T-helper 9 cell (primary cell): ENCODE data around the gene SOX30.
A peak's percentile ranks its signal among the peaks of the same experiment; 100 is the strongest.

Experiments used
- DNase-seq: peaks from one replicate; pipeline ENCODE4 v3.0.0-alpha.2; 2020

The SOX30 gene

DNA sequence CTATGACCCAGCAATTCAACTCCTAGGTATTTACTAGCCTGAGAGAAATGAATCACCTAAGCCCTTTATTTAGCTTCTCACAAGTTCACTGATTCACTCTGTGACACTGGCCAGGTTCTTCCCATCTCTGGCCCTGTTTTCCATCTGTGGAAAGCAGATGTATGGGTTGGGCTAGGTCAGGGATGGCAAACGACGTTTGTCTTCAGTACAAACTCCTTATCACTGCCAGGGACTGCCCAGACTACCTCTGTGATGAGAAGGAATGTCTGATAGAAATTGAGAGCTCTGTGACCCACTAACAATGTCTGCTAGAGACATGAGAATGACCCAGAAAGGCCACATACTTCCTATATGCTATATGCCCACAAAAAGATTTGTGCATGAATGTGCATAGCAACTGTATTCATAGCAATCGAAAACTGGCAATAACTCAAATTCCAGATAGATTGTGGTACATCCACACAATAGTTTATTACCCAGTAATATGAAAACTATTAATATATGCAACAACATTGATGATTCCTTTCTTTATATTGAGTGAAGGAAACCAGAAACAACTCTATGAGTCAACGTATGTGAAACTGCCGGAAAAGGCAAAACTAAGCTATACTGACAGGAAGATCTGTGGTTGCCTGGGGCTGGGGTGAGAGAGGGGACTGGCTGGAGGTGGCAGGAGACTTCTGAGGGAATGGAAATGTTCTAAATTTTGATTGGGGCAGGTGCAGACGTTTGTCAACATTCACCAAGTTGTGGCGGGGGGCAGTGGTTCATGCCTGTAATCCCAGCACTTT lies 44.7 kb downstream of the SOX30 start:
- DNase-seq: peak; percentile 61

DNA sequence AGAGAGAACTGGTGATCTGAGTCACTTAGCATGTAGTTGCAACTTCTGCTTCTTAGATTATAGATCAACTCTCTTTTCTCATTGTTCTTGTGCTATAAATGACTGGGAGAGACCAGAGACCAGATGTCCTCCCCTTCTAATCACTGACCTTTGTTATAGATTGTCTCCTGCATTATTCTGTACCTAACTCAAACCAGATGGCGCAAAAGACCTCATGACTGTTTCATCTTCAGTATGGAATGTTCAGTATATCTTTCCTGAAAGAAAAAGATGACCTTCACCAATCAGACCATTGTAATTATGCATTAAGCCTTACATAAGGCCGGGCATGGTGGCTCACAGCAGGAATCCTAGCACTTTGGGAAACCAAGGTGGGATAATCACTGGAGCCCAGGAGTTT lies 46.2 kb downstream of the SOX30 start:
- DNase-seq: no peak

DNA sequence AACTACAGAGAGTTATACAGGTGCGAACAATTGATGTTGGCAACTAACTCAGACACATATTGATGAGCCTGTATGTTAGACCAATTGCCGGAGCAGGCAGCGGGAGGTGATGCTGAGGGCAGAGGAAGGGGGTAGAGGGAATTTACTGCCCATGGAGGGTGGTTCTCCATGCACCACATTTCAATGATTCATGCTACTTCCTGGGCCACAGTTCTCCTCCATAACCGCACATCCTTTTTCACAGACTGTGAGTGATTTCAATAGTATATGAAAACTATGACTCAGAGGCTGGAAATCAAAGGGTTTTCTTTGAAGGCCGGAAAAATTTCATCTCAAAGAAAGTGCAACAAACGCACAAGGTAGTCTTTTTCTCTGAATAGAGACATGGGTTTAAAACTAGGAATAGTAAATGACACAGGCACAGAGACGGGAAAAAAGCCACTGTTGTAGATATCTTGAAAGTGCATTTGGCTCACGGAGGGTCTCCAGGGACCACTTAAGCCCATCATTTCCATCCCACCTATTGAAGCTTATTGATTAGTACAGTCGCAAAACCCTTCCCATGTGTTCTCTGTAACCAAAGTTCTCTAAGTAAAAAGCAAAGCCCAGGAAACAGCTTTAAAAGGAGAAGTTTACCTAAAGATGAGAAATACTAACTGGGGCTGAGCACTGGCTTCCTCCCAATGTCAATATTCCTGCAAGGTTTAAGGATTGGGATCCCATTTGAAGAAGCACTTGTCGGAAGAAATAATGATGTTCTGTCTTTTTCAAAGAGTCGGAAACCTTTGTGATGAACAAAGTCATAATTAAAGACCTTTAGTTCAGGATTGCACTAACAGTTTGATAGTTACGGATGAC lies 48.7 kb downstream of the SOX30 start:
- DNase-seq: peak; percentile 60

DNA sequence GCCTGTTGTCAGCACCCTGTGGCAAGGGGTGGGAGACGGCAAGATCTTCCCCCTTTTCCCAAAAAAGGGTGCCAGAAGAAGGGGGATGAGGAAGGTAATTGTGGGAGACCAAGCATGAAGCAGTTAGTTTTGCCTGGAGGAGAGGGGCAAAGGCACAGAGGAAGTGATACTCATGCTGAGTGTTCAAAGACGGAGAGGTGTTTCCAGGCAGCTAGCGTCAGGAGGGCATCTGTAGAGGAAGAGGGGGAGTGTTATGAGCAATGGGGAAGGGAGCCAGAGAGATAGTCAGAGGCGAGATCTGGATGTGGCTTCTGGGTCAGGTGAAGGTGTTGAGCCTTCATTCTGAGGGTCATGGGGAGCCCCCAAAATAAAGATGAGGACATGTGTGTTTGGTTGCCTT lies 49.7 kb downstream of the SOX30 start:
- DNase-seq: peak; percentile 21

DNA sequence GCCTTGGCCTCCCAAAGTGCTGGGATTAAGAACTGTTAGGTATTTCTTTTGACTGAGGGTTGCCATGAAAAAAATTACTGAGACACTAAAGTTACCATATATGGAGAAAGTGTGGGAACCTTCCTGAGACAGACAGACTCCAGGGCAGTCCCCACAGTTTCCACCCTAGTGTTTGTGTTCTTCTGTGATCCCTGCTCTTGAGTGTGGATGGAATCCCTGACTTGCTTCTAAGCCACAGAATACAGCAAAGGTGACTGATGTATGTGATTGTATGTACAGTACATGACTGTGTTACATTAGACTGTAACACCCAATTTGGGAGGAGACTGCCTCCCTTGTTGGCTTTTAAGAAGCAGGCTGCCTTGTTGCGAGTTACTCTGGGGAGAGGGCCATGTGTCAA lies 52.0 kb downstream of the SOX30 start:
- DNase-seq: no peak

DNA sequence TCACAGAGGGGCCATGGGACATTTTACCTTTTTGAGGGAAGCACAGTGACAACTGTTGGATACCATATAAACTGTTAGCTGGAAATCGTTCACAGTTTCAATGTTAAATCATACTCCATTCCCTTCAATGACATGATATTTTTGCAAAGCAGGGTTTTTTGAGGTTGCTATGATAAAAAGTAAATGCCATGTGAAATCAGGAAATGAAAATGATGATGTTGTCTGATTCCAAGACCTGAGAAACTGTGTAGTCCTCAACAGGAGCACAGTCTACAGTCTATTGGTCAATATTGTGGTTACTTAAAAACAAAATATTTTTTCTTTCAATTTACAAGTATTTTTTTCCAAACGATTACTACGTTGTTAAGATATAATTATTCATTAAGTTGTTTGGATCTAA lies 52.7 kb downstream of the SOX30 start:
- DNase-seq: no peak

DNA sequence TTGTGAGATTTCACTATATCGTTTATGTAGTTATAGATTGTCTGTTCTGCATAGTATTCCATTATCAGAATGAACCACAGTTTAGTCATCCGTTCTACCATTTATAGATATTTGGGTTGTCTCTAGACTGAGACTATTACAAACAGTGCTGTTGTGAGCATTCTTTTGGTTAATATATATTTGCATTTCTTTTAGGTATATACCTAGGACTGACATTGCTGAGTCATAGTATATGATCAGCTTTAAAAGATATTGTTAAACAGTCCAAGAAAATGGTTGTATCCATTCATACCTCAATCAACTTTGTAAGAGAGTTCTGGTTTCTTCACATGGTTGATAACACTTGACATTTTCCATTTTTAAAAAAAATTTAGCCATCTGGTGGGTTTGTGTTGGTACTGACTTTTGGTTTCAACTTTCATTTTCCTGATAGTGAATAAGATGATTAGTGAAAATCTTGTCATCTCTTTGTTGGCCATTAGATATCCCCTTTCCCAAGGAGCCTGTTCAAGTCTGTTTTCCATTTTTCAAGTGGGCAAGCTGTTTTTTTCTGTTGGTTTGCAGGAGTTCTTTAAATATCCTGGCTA lies 53.8 kb downstream of the SOX30 start:
- DNase-seq: no peak

DNA sequence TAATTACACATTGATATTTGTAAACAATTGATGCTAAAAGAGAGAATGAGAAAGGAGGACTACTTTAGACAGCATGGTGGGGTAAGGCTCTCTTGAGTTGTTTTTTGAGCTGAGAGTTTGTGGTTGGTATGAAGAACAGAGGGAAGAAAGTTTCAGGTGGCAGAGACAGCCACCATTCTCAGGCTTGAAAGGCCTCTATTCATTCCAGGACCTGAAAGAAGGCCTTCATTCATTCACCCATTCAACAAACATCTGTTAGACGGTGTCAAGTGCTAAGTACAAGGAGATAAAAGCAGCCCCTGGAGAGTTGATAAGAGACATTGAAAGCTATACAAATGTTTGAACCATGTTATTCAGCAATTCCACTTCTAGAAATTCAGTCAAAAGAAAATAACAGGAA lies 55.0 kb downstream of the SOX30 start:
- DNase-seq: no peak

DNA sequence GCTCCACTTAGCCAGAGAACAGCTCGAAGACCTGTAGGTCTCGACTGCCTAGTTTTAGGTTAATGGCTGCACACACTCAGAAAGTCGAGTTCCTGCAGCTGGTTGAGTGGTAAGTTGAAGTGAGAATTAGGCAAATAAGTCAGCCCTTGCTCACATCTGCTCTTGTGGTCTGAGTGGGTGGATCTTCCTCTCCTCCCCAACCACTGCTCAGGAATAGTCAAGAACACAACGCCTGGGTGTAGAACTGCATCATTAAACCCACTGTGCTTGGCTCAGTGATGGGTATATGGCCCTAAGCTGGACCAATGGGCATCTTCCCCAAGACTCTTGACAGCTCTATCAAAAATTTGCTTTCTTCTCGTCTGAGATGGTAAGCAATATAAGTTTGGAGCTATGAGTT lies 55.8 kb downstream of the SOX30 start:
- no peak for DNase-seq

DNA sequence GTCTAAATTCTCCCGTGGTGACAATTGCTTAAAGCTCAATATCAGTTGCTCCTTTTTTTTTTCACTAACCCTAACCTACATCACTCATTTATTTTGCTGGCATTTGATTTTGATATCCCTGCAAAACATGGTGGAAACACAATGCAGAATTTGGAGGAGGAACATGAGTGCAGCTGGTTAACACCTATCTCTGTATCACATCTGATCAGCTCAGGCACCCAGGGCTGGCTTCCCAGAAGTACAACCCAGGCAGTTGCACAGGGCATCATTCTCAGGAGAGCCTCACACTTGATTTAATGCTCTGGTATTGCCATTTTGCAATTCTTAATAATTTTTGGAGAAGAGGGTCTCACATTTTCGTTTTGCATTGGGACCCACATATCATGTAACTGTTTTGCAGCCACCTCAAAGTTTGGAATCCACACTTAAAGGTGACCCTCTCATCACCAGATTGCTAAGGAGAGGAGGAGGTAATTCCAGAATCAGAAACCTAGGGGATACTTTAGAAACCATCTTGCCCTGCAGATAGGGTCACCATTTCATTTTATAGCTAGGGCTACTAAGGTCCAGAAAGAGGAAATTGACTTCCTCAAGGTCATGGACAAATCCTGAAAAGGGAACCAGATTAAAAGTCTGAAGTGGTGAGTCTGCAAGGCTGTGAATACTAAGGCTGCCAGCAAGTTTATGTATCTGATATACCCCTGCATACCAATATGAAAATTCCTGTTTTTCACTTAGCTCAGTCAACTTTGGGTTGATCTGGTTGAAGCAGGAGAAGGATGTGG lies 57.4 kb downstream of the SOX30 start:
- no peak for DNase-seq

DNA sequence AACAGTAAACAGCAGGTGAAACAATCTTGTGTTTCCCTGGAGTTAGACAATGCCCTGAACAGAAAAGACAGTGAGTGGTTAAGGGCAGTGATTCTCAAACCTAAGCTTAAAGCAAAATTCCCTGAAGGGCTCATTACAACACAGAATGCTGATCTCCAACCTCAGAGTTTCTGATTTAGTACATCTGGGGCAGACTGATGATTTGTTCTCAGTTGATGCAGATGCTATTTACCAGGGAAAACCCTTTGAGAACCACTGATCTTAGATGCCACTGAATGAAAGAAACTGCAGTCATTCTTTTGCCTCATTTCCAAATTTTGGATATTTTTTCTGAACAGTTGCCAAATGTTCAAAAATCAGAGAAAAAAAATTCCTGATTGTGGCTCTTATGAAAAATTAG lies 58.0 kb downstream of the SOX30 start:
- no peak for DNase-seq

DNA sequence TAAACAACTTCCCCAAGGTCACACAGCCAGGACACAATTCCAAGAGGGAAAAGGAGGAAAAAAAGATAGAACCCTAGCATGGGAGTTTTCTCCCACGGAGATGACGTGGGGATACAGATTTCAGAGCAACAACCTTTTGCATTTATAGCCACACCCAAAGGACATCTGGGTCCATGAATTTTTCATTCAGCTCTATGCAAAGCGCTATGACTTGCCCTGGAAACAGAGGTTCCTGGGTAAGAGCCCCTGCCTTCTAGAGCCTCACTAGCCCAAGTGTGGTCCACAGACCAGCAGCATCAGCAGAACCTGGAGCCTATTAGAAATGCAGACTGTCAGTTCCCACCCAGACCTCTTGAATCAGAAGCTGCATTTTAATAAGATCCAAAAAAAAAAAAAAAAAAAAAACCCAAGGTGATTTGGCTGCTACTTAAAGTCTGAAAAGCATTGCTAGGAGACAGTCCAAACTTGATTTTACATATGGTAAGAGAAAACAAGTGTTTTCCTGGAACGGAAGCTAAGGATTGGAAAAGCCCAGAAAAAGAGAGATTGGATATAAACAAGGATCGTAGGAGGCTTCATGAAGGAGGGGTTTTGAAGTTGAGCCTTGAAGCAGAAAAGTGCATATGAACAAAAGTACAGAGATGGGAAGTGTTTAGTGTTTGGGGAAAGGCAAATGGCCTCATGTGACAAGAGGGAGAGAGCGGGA lies 59.0 kb downstream of the SOX30 start:
- DNase-seq: no peak

DNA sequence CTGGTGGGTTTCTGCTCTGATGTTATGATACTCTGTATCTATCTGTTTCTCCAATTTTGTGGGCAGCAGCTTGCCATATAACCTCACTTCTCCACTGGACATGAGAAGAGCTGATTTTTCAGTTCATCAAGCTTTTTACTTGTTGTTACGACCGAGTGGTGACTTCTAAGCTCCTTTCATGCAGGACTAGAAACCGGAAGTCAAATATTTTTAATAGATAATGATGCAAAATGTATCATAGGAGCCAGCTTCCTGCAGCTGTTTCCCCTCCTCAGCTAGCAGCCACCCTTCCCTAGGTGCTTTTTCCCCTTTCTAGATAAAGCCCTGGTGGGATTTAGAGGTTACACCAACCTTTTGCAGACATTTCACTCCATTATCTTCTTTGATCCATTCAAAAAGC lies 59.6 kb downstream of the SOX30 start:
- no peak for DNase-seq

DNA sequence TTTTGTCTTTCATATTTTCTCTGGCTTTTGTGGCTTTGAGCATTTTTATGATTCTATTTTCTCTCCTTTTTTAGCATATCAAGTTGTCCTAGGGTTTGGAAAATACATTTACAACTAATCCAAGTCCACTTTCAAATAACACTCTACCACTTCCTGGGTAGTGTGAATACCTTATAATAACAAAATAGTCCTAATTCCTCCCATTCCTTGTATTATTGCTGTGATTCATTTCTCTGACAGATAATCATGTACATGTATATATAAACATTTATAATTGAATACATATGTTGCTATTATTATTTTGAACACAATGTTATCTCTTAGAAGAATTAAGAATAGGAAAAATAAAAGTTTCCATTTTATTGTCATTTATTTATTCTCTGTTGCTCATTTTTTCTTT lies 61.8 kb downstream of the SOX30 start:
- no peak for DNase-seq

DNA sequence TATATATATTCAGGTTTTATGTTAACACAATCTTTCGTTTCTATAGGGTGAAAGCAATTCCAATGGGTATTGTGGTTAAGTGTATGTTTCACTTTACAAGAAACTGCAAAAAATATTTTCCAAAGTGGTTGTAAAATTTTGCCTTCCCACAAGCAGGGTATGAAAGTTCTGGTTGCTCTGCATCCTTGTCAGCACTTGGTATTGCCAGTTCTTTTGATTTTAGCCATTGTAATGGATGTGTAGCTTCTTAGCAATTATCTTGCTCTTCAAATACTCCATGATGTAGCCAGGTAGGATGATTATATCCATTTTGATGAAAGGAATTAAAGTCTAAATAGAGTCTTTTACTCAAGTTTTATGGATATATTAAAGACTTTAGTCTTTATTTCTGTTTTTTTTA lies 67.6 kb downstream of the SOX30 start:
- no peak for DNase-seq

DNA sequence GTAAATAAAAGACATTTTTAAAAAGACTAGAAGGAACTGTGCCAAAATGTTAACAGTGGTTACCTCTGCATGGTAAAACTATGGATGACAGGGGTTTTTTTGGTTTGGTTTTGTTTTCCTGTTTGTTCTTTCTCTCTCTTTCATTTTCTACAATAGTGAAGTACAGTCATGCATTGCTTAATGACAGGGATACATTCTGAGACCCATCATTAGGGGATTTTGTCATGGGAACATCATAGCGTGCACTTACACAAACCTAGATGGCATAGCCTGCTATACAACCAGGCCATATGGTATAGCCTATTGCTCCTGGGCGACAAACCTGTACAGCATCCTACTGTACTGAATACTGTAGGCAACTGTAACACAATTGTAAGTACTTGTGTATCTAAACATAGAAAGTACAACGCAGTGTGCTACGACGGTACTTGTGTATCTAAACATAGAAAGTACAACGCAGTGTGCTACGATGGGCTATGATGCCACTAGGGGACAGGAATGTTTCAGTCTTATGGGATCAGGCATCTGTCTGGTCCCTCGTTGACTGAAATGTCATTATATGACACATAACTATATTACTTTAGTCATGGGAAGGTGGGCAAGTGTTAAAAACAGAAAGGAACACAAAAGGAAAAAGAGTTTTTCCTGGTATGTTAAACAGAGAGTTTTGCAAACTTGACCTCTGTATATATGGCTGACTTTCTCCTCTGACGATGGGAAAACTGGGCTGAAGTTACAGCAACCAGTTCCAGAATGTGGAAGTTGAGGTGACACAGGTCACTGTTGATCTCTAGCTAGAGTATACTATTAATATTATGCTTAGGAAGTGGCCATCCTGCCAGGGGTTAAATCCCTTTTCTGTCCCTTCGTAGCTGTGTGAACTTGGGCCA lies 69.3 kb downstream of the SOX30 start:
- no peak for DNase-seq

DNA sequence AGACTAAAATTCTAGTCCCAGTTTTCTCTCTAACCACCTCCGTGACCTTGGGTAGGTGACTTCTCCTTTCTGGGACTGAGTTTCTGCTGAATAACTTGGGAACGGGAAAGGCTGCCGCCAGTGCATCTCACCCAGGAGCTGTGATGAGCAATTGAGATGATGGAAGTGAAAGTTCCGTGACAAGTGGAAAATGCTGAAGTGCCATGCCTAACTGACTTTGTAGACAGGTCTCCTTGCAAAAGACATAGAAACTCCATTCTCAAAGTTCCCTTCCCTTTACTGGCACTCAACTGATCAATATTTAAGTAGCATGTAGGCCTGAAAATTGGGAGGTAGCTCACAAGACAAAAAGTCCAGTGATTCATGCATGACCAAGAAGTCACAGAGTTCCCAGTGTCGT lies 70.3 kb downstream of the SOX30 start:
- no peak for DNase-seq

DNA sequence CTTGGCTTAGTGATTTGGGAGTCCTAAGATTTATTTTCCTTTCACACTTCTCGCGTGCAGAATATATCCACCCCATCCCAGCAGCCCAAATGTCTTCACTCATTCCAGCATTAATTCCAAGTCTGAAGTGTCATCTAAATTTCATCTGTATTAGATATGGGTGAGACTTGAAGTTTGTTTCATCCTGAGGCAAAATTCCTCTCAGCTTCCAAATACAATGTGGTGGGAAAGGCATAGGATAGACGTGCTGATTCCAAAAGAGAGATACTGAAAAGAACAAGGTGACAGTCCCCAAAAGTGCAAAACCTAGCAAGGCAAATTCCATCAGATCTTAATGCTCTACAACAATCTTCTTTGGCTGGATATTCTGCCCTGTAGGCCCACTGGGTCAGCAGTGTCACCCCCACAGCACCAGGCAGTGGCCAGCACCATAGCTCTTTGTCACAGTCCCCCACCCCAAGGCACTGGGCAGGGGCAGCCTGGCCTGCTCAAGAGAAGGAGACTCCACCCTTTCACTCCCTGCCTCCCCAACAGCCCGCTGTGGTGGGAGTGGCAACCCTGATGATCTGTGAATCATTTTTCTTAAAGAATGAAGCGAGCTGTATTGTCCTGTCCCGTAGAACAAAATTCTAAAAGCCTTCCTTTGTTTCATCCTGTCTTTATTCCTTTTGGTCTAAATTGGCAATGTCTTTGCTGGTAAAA lies 74.0 kb downstream of the SOX30 start:
- DNase-seq: no peak

DNA sequence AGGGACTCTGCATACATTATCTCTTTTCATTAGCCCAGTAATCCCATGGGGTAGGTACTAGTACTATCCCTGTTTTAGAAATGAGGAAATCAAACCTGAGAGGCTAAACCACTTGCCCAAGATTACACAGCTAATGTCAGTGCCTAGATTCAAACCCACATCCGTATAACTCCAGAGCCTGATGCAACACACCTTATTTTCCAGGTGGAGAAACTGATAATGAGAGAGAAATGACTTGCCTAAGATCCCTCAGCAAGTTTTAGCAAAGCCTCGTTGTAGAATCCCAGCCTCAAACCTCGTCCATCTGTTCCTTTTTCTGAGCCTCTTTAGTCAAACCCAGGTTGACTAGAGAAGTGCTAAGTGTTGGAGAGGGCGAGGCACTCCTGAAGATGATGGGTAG lies 75.6 kb downstream of the SOX30 start:
- no peak for DNase-seq
